A549 (cell line): Measurements from ENCODE around the gene TCEANC2. TPM values are rescaled to one million over a fixed set of nuclear protein-coding genes. Genes with fewer than 3 reads are reported as not detected.

Experiments
- ATAC-seq, 2 experiments: fragments of 200-7000 bp in 1 of 2; fragments of >200 bp in 1 of 2; cut with Nextera tagmentation in 1 of 2; cut with Tn5 transposase in 1 of 2; 3 replicates each; pipeline versions ENCODE4 v1.8.0 to v1.9.1; 2018 to 2020; ENCODE audit warnings: mild to moderate bottlenecking in 1 of 2, moderate library complexity in 1 of 2
- CTCF ChIA-PET: fragments of 300-600 bp; sonication (Branson Sonifier 250); formaldehyde crosslinking; extraction: SDS; loops from one replicate; lab custom pipeline; 2021; ENCODE audit warnings: antibody characterized with exemption, inconsistent platforms; lab: Yijun Ruan, JAX
- POLR2A ChIA-PET: fragments of 350-600 bp; formaldehyde crosslinking; extraction: SDS; loops from one replicate; lab custom pipeline; 2021; ENCODE audit warnings: antibody characterized with exemption, inconsistent platforms; lab: Yijun Ruan, JAX
- DNase-seq, 2 experiments: peaks; one replicate each; pipeline versions ENCODE4 v3.0.0 to v3.0.0-alpha.2; 2011 to 2016; ENCODE audit warnings: low read depth in 1 of 2, low spot score in 1 of 2
- FAIRE-seq: peaks from 2 replicates; lab custom pipeline; 2011; peaks lifted over from hg19 to GRCh38; lab: Jason Lieb, UNC
- H3K27ac ChIP-seq, 2 experiments: fragments of >200 bp; sonication (Bioruptor Twin); formaldehyde crosslinking; 3 replicates each; pipeline ENCODE4 v1.5.1; 2016 to 2017
- H3K4me1 ChIP-seq: fragments of >200 bp; sonication (Bioruptor Twin); formaldehyde crosslinking; 3 replicates; pipeline ENCODE4 v1.6.1; 2016
- H3K4me2 ChIP-seq: fragments of >200 bp; sonication (Bioruptor Twin); formaldehyde crosslinking; 3 replicates; pipeline ENCODE4 v1.6.1; 2016
- H3K4me3 ChIP-seq: fragments of >200 bp; sonication (Bioruptor Twin); formaldehyde crosslinking; 3 replicates; pipeline ENCODE4 v1.5.1; 2016
- H3K9me3 ChIP-seq: fragments of >200 bp; sonication (Bioruptor Twin); formaldehyde crosslinking; 3 replicates; pipeline ENCODE4 v1.6.1; 2016
- BHLHE40 ChIP-seq: IDR thresholded peaks from 2 replicates; pipeline ENCODE4 v1.6.1; 2012; ENCODE audit warnings: low read depth, low read length, inconsistent platforms
- CEBPB ChIP-seq, 2 experiments: fragments of >200 bp in 1 of 2; sonication (Bioruptor Twin) in 1 of 2; formaldehyde crosslinking in 1 of 2; IDR thresholded peaks; 2 replicates each; pipeline ENCODE4 v1.6.1; 2012 to 2016
- CHD4 ChIP-seq: fragments of 200-600 bp; sonication (generic); IDR thresholded peaks from 2 replicates; pipeline ENCODE4 v1.6.1; 2016; ENCODE audit warnings: antibody characterized with exemption, mild to moderate bottlenecking, borderline replicate concordance
- E2F6 ChIP-seq: IDR thresholded peaks from 2 replicates; pipeline ENCODE4 v1.6.1; 2012; ENCODE audit warnings: low read depth, borderline replicate concordance
- EHMT2 ChIP-seq: fragments of 200-600 bp; sonication (generic); IDR thresholded peaks from 2 replicates; pipeline ENCODE4 v1.6.1; 2016; ENCODE audit warnings: antibody characterized with exemption, low read depth, mild to moderate bottlenecking, moderate library complexity
- ELK1 ChIP-seq: fragments of 150-350 bp; IDR thresholded peaks from 2 replicates; pipeline ENCODE4 v1.6.1; 2014; ENCODE audit warnings: low read depth, mild to moderate bottlenecking, low read length
- ESRRA ChIP-seq: fragments of 150-350 bp; IDR thresholded peaks from 2 replicates; pipeline ENCODE4 v1.6.1; 2014; ENCODE audit warnings: mild to moderate bottlenecking, low read length, borderline replicate concordance
- FOXS1 ChIP-seq: fragments of 250-450 bp; sonication (Bioruptor Pico); IDR thresholded peaks from 2 replicates; pipeline ENCODE4 v1.5.0; 2020; ENCODE audit warnings: mild to moderate bottlenecking, moderate library complexity
- GATA3 ChIP-seq: IDR thresholded peaks from 2 replicates; pipeline ENCODE4 v1.6.1; 2012; ENCODE audit warnings: borderline replicate concordance
- HDAC2 ChIP-seq: fragments of 200-600 bp; sonication (generic); IDR thresholded peaks from 2 replicates; pipeline ENCODE4 v1.6.1; 2016
- HOXA7 ChIP-seq: fragments of 250-450 bp; sonication (Bioruptor Pico); IDR thresholded peaks from 2 replicates; pipeline ENCODE4 v1.5.0; 2020; ENCODE audit warnings: mild to moderate bottlenecking, moderate library complexity
- HOXB13 ChIP-seq: fragments of 250-450 bp; sonication (Bioruptor Pico); IDR thresholded peaks from 2 replicates; pipeline ENCODE4 v1.5.0; 2020; ENCODE audit warnings: low read depth, mild to moderate bottlenecking, moderate library complexity
- KDM1A ChIP-seq: fragments of 200-600 bp; sonication (generic); IDR thresholded peaks from 2 replicates; pipeline ENCODE4 v1.6.1; 2016; ENCODE audit warnings: low read depth, mild to moderate bottlenecking
- MAZ ChIP-seq: fragments of 150-350 bp; IDR thresholded peaks from 2 replicates; pipeline ENCODE4 v1.6.1; 2014; ENCODE audit warnings: antibody characterized with exemption, low read depth, low read length, borderline replicate concordance
- PHF8 ChIP-seq: fragments of 200-600 bp; sonication (generic); IDR thresholded peaks from 2 replicates; pipeline ENCODE4 v1.6.1; 2016; ENCODE audit warnings: low read depth, mild to moderate bottlenecking, antibody characterized with exemption, moderate library complexity, borderline replicate concordance
- RAD21 ChIP-seq, 2 experiments: fragments of >200 bp in 1 of 2; sonication (Bioruptor Twin) in 1 of 2; formaldehyde crosslinking in 1 of 2; IDR thresholded peaks in 1 of 2; conservative IDR thresholded peaks in 1 of 2; 2 replicates in 1 of 2; 3 replicates in 1 of 2; pipeline ENCODE4 v1.6.1; 2012 to 2018; ENCODE audit warnings: inconsistent platforms in 1 of 2
- REST ChIP-seq: fragments of 200-600 bp; sonication (generic); IDR thresholded peaks from 2 replicates; pipeline ENCODE4 v1.6.1; 2016; ENCODE audit warnings: antibody characterized with exemption, mild to moderate bottlenecking, moderate library complexity
- RNF2 ChIP-seq: fragments of 200-600 bp; sonication (generic); IDR thresholded peaks from 2 replicates; pipeline ENCODE4 v1.6.1; 2016; ENCODE audit warnings: low read depth, mild to moderate bottlenecking, antibody characterized with exemption, moderate library complexity, borderline replicate concordance
- TP53 ChIP-seq: fragments of 250-450 bp; sonication (Bioruptor Pico); IDR thresholded peaks from 2 replicates; pipeline ENCODE4 v1.5.0; 2021; ENCODE audit warnings: mild to moderate bottlenecking, moderate library complexity
- ZC3H11A ChIP-seq: fragments of 450-650 bp; IDR thresholded peaks from 2 replicates; pipeline ENCODE4 v1.6.1; 2014; ENCODE audit warnings: antibody characterized with exemption, mild to moderate bottlenecking
- ZFP36 ChIP-seq: fragments of 450-650 bp; IDR thresholded peaks from 2 replicates; pipeline ENCODE4 v1.6.1; 2014; ENCODE audit warnings: borderline replicate concordance; ENCODE audit not compliant: partially characterized antibody
- ZNF302 ChIP-seq: fragments of 250-450 bp; sonication (Bioruptor Pico); IDR thresholded peaks from 2 replicates; pipeline ENCODE4 v1.9.0; 2021; ENCODE audit warnings: inconsistent platforms, mild to moderate bottlenecking, moderate library complexity
- ZSCAN20 ChIP-seq: fragments of 250-450 bp; sonication (Bioruptor Pico); IDR thresholded peaks from 2 replicates; pipeline ENCODE4 v1.8.0; 2022; ENCODE audit warnings: mild to moderate bottlenecking, moderate library complexity
- WGBS: methylation state at CpG from one replicate; pipeline ENCODE4 v1.1.6; 2017; ENCODE audit errors: missing lambda C conversion rate; 5-methylcytosine and 5-hydroxymethylcytosine counted together
- polyA plus RNA-seq, 4 experiments: library from polyadenylated mRNA; depleted of rRNA in 3 of 4; stranded (reverse); fragments of >200 nt; fragmentation: RNase III in 1 of 4; extraction: RNeasy Plus Mini Kit Qiagen cat#74134 plus additional on column Dnase treatment in 1 of 4; gene quantifications; 2 replicates in 3 of 4; 3 replicates in 1 of 4; pipeline ENCODE4 v1.2.3, GENCODE V29; 2011 to 2017

Gene TCEANC2
- polyA plus RNA-seq, 2 of the 4 experiments (the other 2 are of a cell fraction) = 1.9 to 3.4 TPM

DNA sequence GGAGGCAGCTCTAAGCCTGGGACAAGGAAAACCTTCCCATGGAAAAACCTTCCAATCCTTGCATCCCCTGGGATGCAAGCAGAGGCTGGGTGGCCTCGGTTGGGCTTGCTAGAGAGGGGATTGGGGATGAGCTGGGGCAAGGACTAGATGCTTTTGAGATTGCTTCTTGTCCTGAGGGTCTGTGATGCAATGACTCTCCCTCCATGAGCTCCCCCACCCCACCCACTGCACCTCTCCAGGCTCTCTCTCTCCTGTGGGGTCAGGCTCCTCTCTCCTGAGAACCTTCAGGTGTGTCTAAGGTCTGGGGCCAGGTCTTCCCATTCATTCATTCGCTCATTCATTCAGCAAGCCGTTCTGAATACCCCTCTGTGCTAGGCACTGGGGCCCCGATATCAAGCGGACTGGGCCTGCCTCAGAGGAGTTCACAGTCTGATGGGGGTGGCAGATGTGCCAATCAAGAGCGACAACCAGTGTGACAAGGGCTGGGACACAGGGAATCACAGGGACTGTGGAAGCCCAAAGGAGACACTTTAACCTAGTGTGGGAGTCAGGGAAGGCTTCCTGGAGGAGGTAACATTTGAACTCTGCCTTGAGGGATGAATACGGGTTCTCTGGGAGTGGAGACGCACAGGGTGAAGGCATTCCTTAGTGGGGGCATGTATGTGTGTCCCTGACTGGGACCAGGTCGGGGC, 41.9 kb upstream of the TCEANC2 start:
- Histone ChIP-seq H3K4me2 (no peak overlapping the region), H3K4me1 (peaks cover 8% of the 10 kb centered on the region), H3K9me3 (no peaks in the 10 kb centered on the region), H3K4me3 (no peak overlapping the region), H3K27ac (no peak overlapping the region)
- DNase-seq = no peak
- no peak for FAIRE-seq
- whole genome bisulfite sequencing = 39% methylated on average over 6 of the region's 9 CpGs
- CTCF ChIA-PET = no interaction called here
- TF ChIP-seq ZFP36 (peak; percentile 63), ZNF302 (CRISPR knock-in tag) (no peak), ZC3H11A (no peak)
- no peak for ATAC-seq
- POLR2A ChIA-PET = no interaction called here

DNA sequence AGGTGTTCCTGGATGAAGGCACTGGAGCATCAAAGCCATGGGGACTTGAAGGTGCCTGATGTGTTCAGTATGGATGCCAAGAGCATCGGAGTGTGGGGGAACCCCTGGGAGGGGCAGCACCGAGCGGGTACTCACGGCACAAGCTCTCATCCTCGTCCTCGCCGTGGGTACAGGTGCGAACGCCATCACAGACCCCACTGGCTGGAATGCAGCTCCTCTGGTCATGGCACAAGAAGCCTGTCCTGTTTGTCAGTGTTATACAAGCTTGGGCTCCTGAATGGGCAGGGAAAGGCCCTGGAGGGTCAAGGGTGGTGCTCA, 41.4 kb upstream of the TCEANC2 start:
- WGBS = 65% methylated on average over 4 of the region's 9 CpGs
- peaks cover 12% of the 10 kb centered on the region for H3K4me1 ChIP-seq
- TF ChIP-seq CHD4 (no peak), RAD21 (conservative IDR thresholded peaks at IDR 0.05 in 1 of 2, IDR thresholded peaks at IDR 0.05 in 1 of 2) (no peak), TP53 (CRISPR knock-in tag) (no peak), BHLHE40 (no peak), PHF8 (no peak), KDM1A (no peak), RNF2 (no peak), ZSCAN20 (CRISPR knock-in tag) (no peak), HDAC2 (no peak), E2F6 (no peak), ZC3H11A (no peak)
- TF ChIP-seq, all 56 proteins: peak for 0
- DNase-seq (no peak), FAIRE-seq (no peak), ATAC-seq (no peak)
- Histone ChIP-seq H3K4me3 (no peak overlapping the region), H3K9me3 (no peaks in the 10 kb centered on the region), H3K4me2 (no peak overlapping the region), H3K27ac (no peak overlapping the region)
- POLR2A ChIA-PET = no interaction called here
- CTCF ChIA-PET = no interaction called here

- DNase-seq (no peak), FAIRE-seq (no peak), ATAC-seq (no peak)
- Histone ChIP-seq H3K4me3 (no peak overlapping the region), H3K27ac (no peak overlapping the region), H3K4me2 (no peak overlapping the region), H3K9me3 (no peaks in the 10 kb centered on the region), H3K4me1 (peaks cover 12% of the 10 kb centered on the region)
- CTCF ChIA-PET = no interaction called here
- TF ChIP-seq CEBPB (IDR thresholded peaks at IDR 0.05) (no peak), HOXA7 (CRISPR knock-in tag) (no peak)
- 52% methylated on average over 5 of the region's 8 CpGs for WGBS
- POLR2A ChIA-PET = no interaction called here
Observed at GRCh38 chr1:54012863-54013262, 40.5 kb upstream of the TCEANC2 start.

DNA sequence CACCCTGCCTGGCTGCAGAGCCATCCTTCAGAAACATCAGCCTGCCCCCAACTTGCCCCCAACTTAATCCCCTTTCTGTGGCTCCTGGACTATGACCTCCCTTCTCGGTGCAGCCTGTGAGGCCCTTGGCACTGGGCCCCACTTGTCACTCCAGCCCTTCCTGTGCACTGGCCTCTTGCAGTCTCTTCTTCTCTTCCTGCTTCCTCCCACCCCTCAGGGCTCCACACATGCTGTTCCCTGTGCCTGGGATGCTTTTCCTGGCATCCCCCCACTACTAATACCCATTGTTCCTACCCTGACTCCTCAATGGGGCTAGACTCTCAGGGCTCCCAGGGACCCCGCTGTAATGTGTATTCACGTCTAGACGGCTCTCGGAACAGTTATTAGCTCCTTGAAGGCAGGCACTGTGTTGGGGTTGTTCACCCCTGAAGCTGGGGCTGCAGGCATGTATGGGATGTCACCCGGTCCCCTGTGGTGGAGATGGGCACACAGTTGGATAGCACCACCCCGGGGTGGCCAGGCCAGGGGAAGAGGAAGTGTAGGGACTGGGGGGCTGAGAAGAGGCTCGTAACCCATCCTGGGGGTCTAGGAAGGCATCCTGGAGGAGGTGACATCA, 39.9 kb upstream of the TCEANC2 start:
- 70% methylated on average over 8 of the region's 8 CpGs for whole genome bisulfite sequencing
- no peak overlapping the region for H3K4me3 ChIP-seq
- ATAC-seq (no peak), FAIRE-seq (no peak), DNase-seq (no peak)
- ChIA-PET POLR2A (no interaction called here), CTCF (no interaction called here)
- H3K27ac ChIP-seq = no peak overlapping the region
- no peak overlapping the region for H3K4me2 ChIP-seq
- H3K4me1 ChIP-seq = peaks cover 12% of the 10 kb centered on the region
- no peaks in the 10 kb centered on the region for H3K9me3 ChIP-seq
- TF ChIP-seq BHLHE40 (no peak), ELK1 (no peak), EHMT2 (no peak), REST (no peak), FOXS1 (no peak), GATA3 (no peak), HOXB13 (no peak), MAZ (no peak), ESRRA (no peak)
